Osteocyte (in vitro differentiated cells): ENCODE results near the gene BAHCC1. TPM values are rescaled to one million over a fixed set of nuclear protein-coding genes. Genes with fewer than 3 reads are reported as not detected.
"Not testable (repeated sequence)": the region's sequence is repeated elsewhere in the genome, so short reads cannot be mapped to it uniquely, and the experiment has no call there.

ENCODE experiments used
- DNase-seq: peaks from one replicate; pipeline ENCODE4 v3.0.0; 2021; ENCODE audit warnings: mixed read lengths; ENCODE audit not compliant: unreplicated experiment; ENCODE audit errors: extremely low spot score
- H3K27ac Mint-ChIP-seq: one replicate; pipeline ENCODE4 v1.8.0; 2021; ENCODE audit warnings: mild to moderate bottlenecking, mixed read lengths; ENCODE audit not compliant: unreplicated experiment
- H3K27me3 Mint-ChIP-seq: one replicate; pipeline ENCODE4 v1.8.0; 2021; ENCODE audit warnings: mixed read lengths; ENCODE audit not compliant: unreplicated experiment
- H3K36me3 Mint-ChIP-seq: one replicate; pipeline ENCODE4 v1.8.0; 2021; ENCODE audit warnings: mixed read lengths; ENCODE audit not compliant: unreplicated experiment
- H3K4me1 Mint-ChIP-seq: one replicate; pipeline ENCODE4 v1.8.0; 2021; ENCODE audit warnings: mixed read lengths; ENCODE audit not compliant: unreplicated experiment
- H3K4me3 Mint-ChIP-seq: one replicate; pipeline ENCODE4 v1.8.0; 2021; ENCODE audit warnings: mild to moderate bottlenecking, moderate library complexity, mixed read lengths; ENCODE audit not compliant: unreplicated experiment
- H3K9me3 Mint-ChIP-seq: one replicate; pipeline ENCODE4 v1.8.0; 2021; ENCODE audit warnings: mixed read lengths; ENCODE audit not compliant: unreplicated experiment
- CTCF ChIP-seq: fragments of 200-600 bp; sonication (generic); IDR thresholded peaks from 2 replicates; pipeline ENCODE4 v1.5.0; 2021; ENCODE audit warnings: antibody characterized with exemption, mild to moderate bottlenecking, moderate library complexity
- total RNA-seq: library from RNA; stranded (reverse); gene quantifications from 2 replicates; pipeline ENCODE4 v1.2.1, GENCODE V29; 2021

The BAHCC1 gene
- total RNA-seq, 1 donor from 2014 or later, result 55.7 TPM

DNA sequence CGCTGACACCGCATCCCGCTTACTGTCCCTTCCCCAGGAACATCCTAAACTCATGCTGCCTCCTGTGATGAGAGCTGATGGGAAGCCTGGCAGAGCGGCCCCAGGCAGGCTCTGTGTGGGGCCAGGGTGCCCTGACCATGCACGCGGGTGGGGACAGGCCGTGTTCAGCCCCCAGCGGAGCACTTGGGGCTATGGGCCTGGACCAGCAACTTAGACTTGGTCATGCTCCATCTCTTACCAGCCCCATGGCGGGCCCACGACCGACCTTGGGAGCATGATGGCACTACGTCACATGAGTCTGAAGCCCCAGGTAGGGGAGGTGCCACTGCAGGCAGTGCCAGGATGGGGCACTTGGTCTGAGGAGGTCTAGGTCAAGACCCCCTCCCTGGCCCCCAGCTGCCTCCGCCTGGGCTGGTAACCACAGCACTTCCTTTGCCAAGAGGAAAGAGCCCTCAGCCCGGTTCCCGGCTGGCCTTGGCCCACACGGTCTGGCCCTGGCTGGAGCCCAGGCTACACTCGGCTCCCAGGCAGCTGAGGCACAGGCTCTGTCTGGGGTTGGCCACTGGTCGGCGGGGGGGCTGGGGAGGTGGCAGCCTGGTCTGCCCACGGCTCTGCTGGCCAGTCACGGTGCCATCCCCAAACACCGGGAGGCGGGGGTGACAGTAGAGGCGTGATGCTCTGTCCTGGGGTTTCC, 25.7 kb downstream of the BAHCC1 start:
- Mint-ChIP-seq H3K36me3 (no peaks in the 10 kb centered on the region), H3K9me3 (no peaks in the 10 kb centered on the region), H3K27me3 (no peaks in the 10 kb centered on the region), H3K4me1 (peaks cover 63% of the 10 kb centered on the region), H3K27ac (peak overlapping the region; percentile 91), H3K4me3 (no peak overlapping the region)
- no peak for DNase-seq
- no peak for TF ChIP-seq CTCF

GRCh38 chr17:81422776-81423697, 27.8 kb downstream of the BAHCC1 start:
- DNase-seq, result peak; percentile 93
- Mint-ChIP-seq H3K9me3 (no peaks in the 10 kb centered on the region), H3K4me3 (no peak overlapping the region), H3K36me3 (no peaks in the 10 kb centered on the region), H3K27ac (no peak overlapping the region), H3K4me1 (peaks cover 58% of the 10 kb centered on the region), H3K27me3 (no peaks in the 10 kb centered on the region)
- no peak for TF ChIP-seq CTCF

DNA sequence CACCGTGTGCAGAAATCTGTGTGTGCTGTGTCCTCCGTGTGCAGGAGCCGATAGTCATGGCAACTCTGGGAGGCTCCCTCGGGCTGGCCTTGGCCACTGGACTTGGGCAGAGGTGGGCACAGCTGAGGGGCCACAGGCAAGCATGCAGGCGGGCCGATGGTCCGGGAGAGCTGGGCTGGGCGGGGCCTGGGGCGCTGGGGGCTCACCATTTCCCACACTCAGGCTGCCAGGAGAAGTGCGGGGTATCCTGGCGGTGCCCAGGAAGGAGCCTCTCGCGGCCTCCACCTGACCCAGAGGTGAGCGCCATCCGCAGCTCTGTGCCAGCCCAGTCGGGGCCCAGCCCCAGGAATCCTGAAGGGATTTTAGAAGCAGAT, 28.4 kb downstream of the BAHCC1 start:
- Mint-ChIP-seq H3K4me3 (no peak overlapping the region), H3K27me3 (no peaks in the 10 kb centered on the region), H3K9me3 (no peaks in the 10 kb centered on the region), H3K27ac (no peak overlapping the region), H3K36me3 (no peaks in the 10 kb centered on the region), H3K4me1 (peaks cover 56% of the 10 kb centered on the region)
- no peak for TF ChIP-seq CTCF
- no peak for DNase-seq

DNA sequence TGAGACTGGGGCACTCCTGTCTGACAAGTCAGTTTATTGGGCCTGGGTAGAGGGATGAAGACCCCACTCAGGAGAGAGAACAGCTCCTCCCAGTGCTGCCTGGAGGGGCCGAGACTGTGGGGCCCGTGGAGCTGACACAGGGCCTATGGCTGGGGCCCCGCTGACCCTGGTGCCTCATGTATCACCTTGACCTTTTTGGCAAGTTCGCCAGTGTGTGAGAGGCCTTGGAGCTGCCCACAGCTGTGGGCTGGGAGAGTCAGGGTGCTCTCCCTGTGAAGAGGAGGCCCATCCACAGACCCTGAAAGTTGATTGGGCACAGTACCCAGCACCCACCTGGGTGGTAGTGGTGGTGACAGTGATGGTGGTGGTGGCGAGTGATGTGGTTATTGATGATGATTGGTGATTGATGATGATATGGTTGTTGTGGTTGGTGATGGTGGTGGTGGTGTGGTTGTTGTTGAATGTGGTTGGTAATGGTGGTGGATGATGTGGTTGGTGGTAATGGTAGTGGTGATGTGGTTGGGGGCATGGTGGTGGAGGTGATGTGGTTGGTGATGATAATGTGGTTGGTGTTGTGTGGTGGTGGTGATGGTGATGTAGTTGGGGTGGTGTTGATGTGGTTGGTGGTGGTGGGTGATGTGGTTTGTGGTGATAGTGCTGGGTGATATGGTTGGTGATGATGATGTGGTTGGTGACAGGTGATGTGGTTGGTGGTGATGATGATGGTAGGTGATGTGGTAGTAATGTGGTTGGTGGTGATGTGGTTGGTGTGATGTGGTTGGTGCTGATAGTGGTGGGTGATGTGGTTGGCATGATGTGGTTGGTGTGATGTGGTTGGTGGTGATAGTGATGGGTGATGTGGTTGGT, 29.1 kb downstream of the BAHCC1 start:
- Mint-ChIP-seq H3K36me3 (no peaks in the 10 kb centered on the region), H3K4me1 (peaks cover 54% of the 10 kb centered on the region), H3K27me3 (no peaks in the 10 kb centered on the region), H3K27ac (no peak overlapping the region), H3K9me3 (no peaks in the 10 kb centered on the region), H3K4me3 (no peak overlapping the region)
- TF ChIP-seq CTCF, result no peak
- no peak for DNase-seq

DNA sequence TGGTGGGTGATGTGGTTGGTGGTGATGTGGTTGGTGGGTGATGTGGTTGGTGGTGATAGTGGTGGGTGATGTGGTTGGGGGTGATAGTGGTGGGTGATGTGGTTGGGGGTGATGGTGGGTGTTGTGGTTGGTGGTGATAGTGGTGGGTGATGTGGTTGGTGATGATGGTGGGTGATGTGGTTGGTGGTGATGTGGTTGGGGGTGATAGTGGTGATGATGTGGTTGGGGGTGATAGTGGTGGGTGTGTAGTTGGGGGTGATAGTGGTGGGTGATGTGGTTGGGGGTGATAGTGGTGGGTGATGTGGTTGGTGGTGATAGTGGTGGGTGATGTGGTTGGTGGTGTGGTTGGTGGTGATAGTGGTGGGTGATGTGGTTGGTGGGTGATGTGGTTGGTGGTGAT, 29.8 kb downstream of the BAHCC1 start:
- H3K27me3 Mint-ChIP-seq, DNase-seq, H3K4me3 Mint-ChIP-seq, H3K36me3 Mint-ChIP-seq, H3K27ac Mint-ChIP-seq, H3K9me3 Mint-ChIP-seq: not testable (repeated sequence)
- peaks cover 48% of the 10 kb centered on the region for H3K4me1 Mint-ChIP-seq

- not testable (repeated sequence) for H3K27me3 Mint-ChIP-seq, H3K9me3 Mint-ChIP-seq, DNase-seq, H3K27ac Mint-ChIP-seq, H3K4me3 Mint-ChIP-seq, H3K36me3 Mint-ChIP-seq
- peaks cover 45% of the 10 kb centered on the region for H3K4me1 Mint-ChIP-seq
These were observed 30.6 kb downstream of the BAHCC1 start for GRCh38 chr17:81425716-81426392.
